BLaER1 (cell line): ENCODE data around the gene FOXC2.

Source experiments
- H3K27ac ChIP-seq: shearing (Covaris generic); formaldehyde crosslinking; 2 replicates; pipeline ENCODE4 v1.8.1; 2022
- H3K27me3 ChIP-seq: shearing (Covaris generic); formaldehyde crosslinking; 2 replicates; pipeline ENCODE4 v1.8.1; 2022
- H3K36me3 ChIP-seq: shearing (Covaris generic); formaldehyde crosslinking; 2 replicates; pipeline ENCODE4 v1.8.1; 2022
- H3K4me1 ChIP-seq: shearing (Covaris generic); formaldehyde crosslinking; 2 replicates; pipeline ENCODE4 v1.8.1; 2022
- H3K4me2 ChIP-seq: shearing (Covaris generic); formaldehyde crosslinking; 2 replicates; pipeline ENCODE4 v1.8.1; 2022
- H3K4me3 ChIP-seq: shearing (Covaris generic); formaldehyde crosslinking; 2 replicates; pipeline ENCODE4 v1.8.1; 2022
- H3K9ac ChIP-seq: shearing (Covaris generic); formaldehyde crosslinking; 2 replicates; pipeline ENCODE4 v1.8.1; 2022
- H3K9me3 ChIP-seq: shearing (Covaris generic); formaldehyde crosslinking; 2 replicates; pipeline ENCODE4 v1.8.1; 2022
- H4K20me1 ChIP-seq: shearing (Covaris generic); formaldehyde crosslinking; 2 replicates; pipeline ENCODE4 v1.8.1; 2022
- Cebpa-rat ChIP-seq: shearing (Covaris generic); IDR thresholded peaks from 2 replicates; pipeline ENCODE4 v1.8.1; 2022

The FOXC2 gene

GRCh38 chr16:86577314-86577971 lies 10.8 kb downstream of the FOXC2 start:
- no peaks in the 10 kb centered on the region for H4K20me1 ChIP-seq
- peaks cover 82% of the 10 kb centered on the region for H3K27me3 ChIP-seq
- no peaks in the 10 kb centered on the region for H3K36me3 ChIP-seq
- no peak for TF ChIP-seq Cebpa-rat
- H3K4me2 ChIP-seq, result peak overlapping the region; percentile 73; the same call in 1 of the 2 replicates
- no peak overlapping the region for H3K27ac ChIP-seq
- no peak overlapping the region for H3K4me3 ChIP-seq
- peaks cover 26% of the 10 kb centered on the region for H3K4me1 ChIP-seq
- no peak overlapping the region for H3K9ac ChIP-seq
- H3K9me3 ChIP-seq, result peaks cover 8% of the 10 kb centered on the region; the same call in 1 of the 2 replicates

- Histone ChIP-seq H3K4me3 (0 out of 2 replicates have a peak within 1 kb of the TSS, but pooled peaks have one; percentile 20), H3K27me3 (peaks cover 79% of the 10 kb centered on the region), H3K9ac (no peak within 1 kb of the TSS)
Observed at GRCh38 chr16:86578061-86578599, 11.5 kb downstream of the FOXC2 start, which contains the start of gene FOXL1. TSS of gene FOXL1 (plus strand) at chr16:86578549. CDS start at chr16:86578724, 175 bp downstream.

GRCh38 chr16:86578611-86579267 lies 12.1 kb downstream of the FOXC2 start:
- Histone ChIP-seq H3K36me3 (no peaks in the 10 kb centered on the region), H3K27me3 (peaks cover 79% of the 10 kb centered on the region), H3K9me3 (peaks cover 8% of the 10 kb centered on the region; the same call in 1 of the 2 replicates), H3K27ac (no peak overlapping the region), H3K9ac (no peak overlapping the region), H3K4me1 (peaks cover 26% of the 10 kb centered on the region), H3K4me3 (0 out of 2 replicates have a peak overlapping the region, but pooled peaks have one; percentile 20), H4K20me1 (no peaks in the 10 kb centered on the region), H3K4me2 (peak overlapping the region; percentile 22)
- no peak for TF ChIP-seq Cebpa-rat

More at GRCh38 chr16:86578061-86578599, 11.5 kb downstream of the FOXC2 start, which contains the start of gene FOXL1:
- no peaks in the 10 kb centered on the region for H4K20me1 ChIP-seq
- H3K4me1 ChIP-seq, result peaks cover 26% of the 10 kb centered on the region
- H3K9me3 ChIP-seq, result peaks cover 8% of the 10 kb centered on the region; the same call in 1 of the 2 replicates
- TF ChIP-seq Cebpa-rat, result no peak
- no peaks in the 10 kb centered on the region for H3K36me3 ChIP-seq
- H3K4me2 ChIP-seq, result peak within 1 kb of the TSS; percentile 73
- no peak within 1 kb of the TSS for H3K27ac ChIP-seq

- H3K4me1 ChIP-seq, result peaks cover 26% of the 10 kb centered on the region
- peaks cover 8% of the 10 kb centered on the region; the same call in 1 of the 2 replicates for H3K9me3 ChIP-seq
- TF ChIP-seq Cebpa-rat, result no peak
- no peaks in the 10 kb centered on the region for H4K20me1 ChIP-seq
- H3K36me3 ChIP-seq, result no peaks in the 10 kb centered on the region
- no peak overlapping the region for H3K9ac ChIP-seq
- H3K27me3 ChIP-seq, result peaks cover 73% of the 10 kb centered on the region
- H3K4me2 ChIP-seq, result no peak overlapping the region; the same call in 1 of the 2 replicates
- no peak overlapping the region for H3K4me3 ChIP-seq
- no peak overlapping the region for H3K27ac ChIP-seq
Observed at GRCh38 chr16:86579268-86580062, 12.8 kb downstream of the FOXC2 start.

- H3K27me3 ChIP-seq, result peaks cover 65% of the 10 kb centered on the region
- no peaks in the 10 kb centered on the region for H3K36me3 ChIP-seq
- no peak overlapping the region for H3K4me3 ChIP-seq
- H3K9me3 ChIP-seq, result peaks cover 8% of the 10 kb centered on the region; the same call in 1 of the 2 replicates
- no peak overlapping the region for H3K9ac ChIP-seq
- H3K4me1 ChIP-seq, result peaks cover 26% of the 10 kb centered on the region
- H3K27ac ChIP-seq, result no peak overlapping the region
- no peak for TF ChIP-seq Cebpa-rat
- no peak overlapping the region for H3K4me2 ChIP-seq
- no peaks in the 10 kb centered on the region for H4K20me1 ChIP-seq
Observed at GRCh38 chr16:86580063-86580790, 13.6 kb downstream of the FOXC2 start.

- H3K9ac ChIP-seq, result no peak overlapping the region
- H3K27me3 ChIP-seq, result peaks cover 59% of the 10 kb centered on the region
- peaks cover 26% of the 10 kb centered on the region for H3K4me1 ChIP-seq
- H3K9me3 ChIP-seq, result peaks cover 8% of the 10 kb centered on the region; the same call in 1 of the 2 replicates
- H4K20me1 ChIP-seq, result no peaks in the 10 kb centered on the region
- no peak overlapping the region for H3K4me2 ChIP-seq
- no peak overlapping the region for H3K27ac ChIP-seq
- no peak for TF ChIP-seq Cebpa-rat
- H3K36me3 ChIP-seq, result no peaks in the 10 kb centered on the region
- H3K4me3 ChIP-seq, result no peak overlapping the region
Observed at GRCh38 chr16:86580791-86581170, 14.2 kb downstream of the FOXC2 start.

- Histone ChIP-seq H3K9me3 (peaks cover 8% of the 10 kb centered on the region; the same call in 1 of the 2 replicates), H3K9ac (no peak overlapping the region), H3K4me3 (no peak overlapping the region), H3K27me3 (peaks cover 54% of the 10 kb centered on the region), H3K4me1 (peaks cover 24% of the 10 kb centered on the region), H4K20me1 (no peaks in the 10 kb centered on the region), H3K27ac (no peak overlapping the region), H3K36me3 (no peaks in the 10 kb centered on the region), H3K4me2 (no peak overlapping the region)
- TF ChIP-seq Cebpa-rat, result no peak
Observed at GRCh38 chr16:86581458-86581857, 14.8 kb downstream of the FOXC2 start.

- Histone ChIP-seq H3K9me3 (peaks cover under 1% of the 10 kb centered on the region; the same call in 1 of the 2 replicates), H3K4me1 (peaks cover 2% of the 10 kb centered on the region; the same call in 1 of the 2 replicates), H3K9ac (no peak overlapping the region), H3K4me2 (no peak overlapping the region), H3K4me3 (no peak overlapping the region), H3K36me3 (no peaks in the 10 kb centered on the region), H3K27ac (no peak overlapping the region), H3K27me3 (peaks cover 27% of the 10 kb centered on the region), H4K20me1 (no peaks in the 10 kb centered on the region)
- no peak for TF ChIP-seq Cebpa-rat
Observed at GRCh38 chr16:86584071-86584685, 17.5 kb downstream of the FOXC2 start.
